WTC11 (cell line): ENCODE results near the gene EFNA5. TPM values are rescaled to one million over a fixed set of nuclear protein-coding genes. Genes with fewer than 3 reads are reported as not detected.
A peak's percentile ranks its signal among the peaks of the same experiment; 100 is the strongest.

Experiments used
- ATAC-seq: fragments of 200-7000 bp; cut with Tn5 transposase; 2 replicates; pipeline ENCODE4 v1.10.0; 2021; ENCODE audit warnings: mild to moderate bottlenecking, moderate library complexity
- CTCF ChIA-PET: fragments of 300-600 bp; sonication (Branson Sonifier 250); formaldehyde crosslinking; loops from one replicate; lab custom pipeline; 2021; ENCODE audit warnings: antibody characterized with exemption; lab: Charles Lee
- POLR2A ChIA-PET: fragments of 350-600 bp; sonication (Branson Sonifier 250); formaldehyde crosslinking; loops from one replicate; lab custom pipeline; 2021; ENCODE audit warnings: antibody characterized with exemption; lab: Charles Lee
- DNase-seq: peaks from one replicate; pipeline ENCODE4 v3.0.0; 2021; ENCODE audit warnings: low spot score
- H3K27ac Mint-ChIP-seq: 2 replicates; pipeline ENCODE4 v1.8.0; 2021; ENCODE audit warnings: mixed read lengths
- H3K27me3 Mint-ChIP-seq: 2 replicates; pipeline ENCODE4 v1.8.0; 2021; ENCODE audit warnings: low read depth, mild to moderate bottlenecking, moderate library complexity, mixed read lengths
- H3K36me3 Mint-ChIP-seq: 2 replicates; pipeline ENCODE4 v1.8.0; 2021; ENCODE audit warnings: mixed read lengths
- H3K4me1 Mint-ChIP-seq: 2 replicates; pipeline ENCODE4 v1.8.0; 2022; ENCODE audit warnings: mixed read lengths
- H3K4me3 Mint-ChIP-seq: 2 replicates; pipeline ENCODE4 v1.8.0; 2021; ENCODE audit warnings: mild to moderate bottlenecking, moderate library complexity, mixed read lengths
- H3K9me3 Mint-ChIP-seq: 2 replicates; pipeline ENCODE4 v1.8.0; 2021; ENCODE audit warnings: mixed read lengths
- ATF2 ChIP-seq: sonication (generic); formaldehyde crosslinking; IDR thresholded peaks from 2 replicates; pipeline ENCODE4 v1.8.1; 2022; ENCODE audit warnings: low read depth, missing genetic modification reagents, borderline replicate concordance
- CBFB ChIP-seq: sonication (generic); formaldehyde crosslinking; IDR thresholded peaks from 2 replicates; pipeline ENCODE4 v1.8.1; 2022; ENCODE audit warnings: mild to moderate bottlenecking, low read depth, missing genetic modification reagents
- CTCF ChIP-seq: fragments of 200-600 bp; IDR thresholded peaks from 2 replicates; pipeline ENCODE4 v1.8.0; 2022; ENCODE audit warnings: antibody characterized with exemption
- ESRRA ChIP-seq: sonication (generic); formaldehyde crosslinking; IDR thresholded peaks from 2 replicates; pipeline ENCODE4 v1.8.1; 2022; ENCODE audit warnings: mild to moderate bottlenecking, missing genetic modification reagents, borderline replicate concordance
- MAX ChIP-seq: sonication (generic); formaldehyde crosslinking; IDR thresholded peaks from 2 replicates; pipeline ENCODE4 v1.8.0; 2022; ENCODE audit warnings: mild to moderate bottlenecking, missing genetic modification reagents
- MLX ChIP-seq: sonication (generic); formaldehyde crosslinking; IDR thresholded peaks from 2 replicates; pipeline ENCODE4 v1.8.1; 2023; ENCODE audit warnings: mild to moderate bottlenecking, missing genetic modification reagents, moderate library complexity
- MYBL2 ChIP-seq: sonication (generic); formaldehyde crosslinking; IDR thresholded peaks from 2 replicates; pipeline ENCODE4 v1.8.1; 2023; ENCODE audit warnings: mild to moderate bottlenecking, moderate library complexity, missing genetic modification reagents
- PREB ChIP-seq: sonication (generic); formaldehyde crosslinking; IDR thresholded peaks from 2 replicates; pipeline ENCODE4 v1.8.1; 2022; ENCODE audit warnings: mild to moderate bottlenecking, missing genetic modification reagents, moderate library complexity, borderline replicate concordance
- TEAD4 ChIP-seq: sonication (generic); formaldehyde crosslinking; IDR thresholded peaks from 2 replicates; pipeline ENCODE4 v1.8.0; 2022; ENCODE audit warnings: mild to moderate bottlenecking, missing genetic modification reagents
- ZNF219 ChIP-seq: sonication (generic); formaldehyde crosslinking; IDR thresholded peaks from 2 replicates; pipeline ENCODE4 v1.8.0; 2023; ENCODE audit warnings: missing genetic modification reagents, mild to moderate bottlenecking, borderline replicate concordance
- ZNF317 ChIP-seq: sonication (generic); formaldehyde crosslinking; IDR thresholded peaks from 2 replicates; pipeline ENCODE4 v1.8.1; 2023; ENCODE audit warnings: low read depth, mild to moderate bottlenecking, moderate library complexity, missing genetic modification reagents, borderline replicate concordance
- ZNF423 ChIP-seq: fragments of 250-450 bp; sonication (Bioruptor Pico); IDR thresholded peaks from 2 replicates; pipeline ENCODE4 v2.1.2; 2022; ENCODE audit warnings: mild to moderate bottlenecking, moderate library complexity
- ZNF512 ChIP-seq: sonication (generic); formaldehyde crosslinking; IDR thresholded peaks from 2 replicates; pipeline ENCODE4 v1.8.1; 2022; ENCODE audit warnings: missing genetic modification reagents, borderline replicate concordance
- ZNF671 ChIP-seq: fragments of 250-450 bp; sonication (Bioruptor Pico); IDR thresholded peaks from 2 replicates; pipeline ENCODE4 v1.8.0; 2021; ENCODE audit warnings: mild to moderate bottlenecking
- total RNA-seq: library from RNA; stranded (reverse); gene quantifications from 3 replicates; pipeline ENCODE4 v1.2.3, GENCODE V29; 2021

EFNA5 gene
- total RNA-seq, 1 experiment from 2014 or later: 17.4 TPM

- Mint-ChIP-seq H3K36me3 (no peaks in the 10 kb centered on the region), H3K4me3 (no peak overlapping the region), H3K9me3 (no peaks in the 10 kb centered on the region), H3K4me1 (peaks cover 67% of the 10 kb centered on the region), H3K27me3 (peaks cover 40% of the 10 kb centered on the region), H3K27ac (peak overlapping the region; percentile 15; the same call in 1 of the 2 replicates)
- ATAC-seq (no peak), DNase-seq (no peak)
- CTCF ChIA-PET: interaction anchor here (1.4 to 2.6 kb wide), 2 partner anchors 28 to 297 kb away, joined by 3 to 16 read pairs; no protein-coding TSS in a partner anchor
- POLR2A ChIA-PET: no interaction called here
- TF ChIP-seq CBFB: no peak
- TF ChIP-seq ZNF317 (CRISPR knock-in tag): no peak
- no peak for TF ChIP-seq ZNF512 (CRISPR knock-in tag)
- TF ChIP-seq ZNF671 (CRISPR knock-in tag): no peak
- no peak for TF ChIP-seq ESRRA (CRISPR knock-in tag)
- TF ChIP-seq ATF2 (CRISPR knock-in tag): no peak
- no peak for TF ChIP-seq PREB (CRISPR knock-in tag)
Observed at GRCh38 chr5:107544476-107544875, 126.3 kb downstream of the EFNA5 start.

GRCh38 chr5:107543868-107544267 is 126.9 kb downstream of the EFNA5 start:
- H3K4me3 Mint-ChIP-seq: no peak overlapping the region
- DNase-seq (no peak), ATAC-seq (peak; percentile 88)
- no peaks in the 10 kb centered on the region for H3K36me3 Mint-ChIP-seq
- no peak overlapping the region for H3K27ac Mint-ChIP-seq
- H3K27me3 Mint-ChIP-seq: peaks cover 40% of the 10 kb centered on the region
- 0 out of 2 replicates have a peak, but pooled peaks have one; percentile 12 for TF ChIP-seq ZNF423 (CRISPR knock-in tag)
- TF ChIP-seq CTCF: no peak
- POLR2A ChIA-PET: interaction anchor here (1.2 kb wide), 1 partner anchor 26 kb away, joined by 8 read pairs; no protein-coding TSS in a partner anchor
- CTCF ChIA-PET: interaction anchor here (1.4 to 2.6 kb wide), 2 partner anchors 28 to 296 kb away, joined by 3 to 16 read pairs; no protein-coding TSS in a partner anchor
- H3K9me3 Mint-ChIP-seq: no peaks in the 10 kb centered on the region
- H3K4me1 Mint-ChIP-seq: peaks cover 65% of the 10 kb centered on the region

- Mint-ChIP-seq H3K4me3 (no peak overlapping the region), H3K27ac (no peak overlapping the region), H3K9me3 (no peaks in the 10 kb centered on the region), H3K36me3 (no peaks in the 10 kb centered on the region), H3K4me1 (peaks cover 66% of the 10 kb centered on the region), H3K27me3 (peaks cover 44% of the 10 kb centered on the region)
- TF ChIP-seq ESRRA (CRISPR knock-in tag) (no peak), TEAD4 (no peak), MLX (CRISPR knock-in tag) (no peak), MAX (CRISPR knock-in tag) (no peak), MYBL2 (CRISPR knock-in tag) (no peak), ZNF219 (CRISPR knock-in tag) (no peak)
- ChIA-PET POLR2A (interaction anchor here (1.2 kb wide), 1 partner anchor 27 kb away, joined by 8 read pairs; no protein-coding TSS in a partner anchor), CTCF (interaction anchor here (1.4 to 2.6 kb wide), 2 partner anchors 29 to 295 kb away, joined by 3 to 16 read pairs; no protein-coding TSS in a partner anchor)
- DNase-seq (no peak), ATAC-seq (no peak)
Observed at GRCh38 chr5:107542831-107543231, 127.9 kb downstream of the EFNA5 start.
